Fibroblast of skin of left quadriceps (primary cell): ENCODE results near the gene ANKRD62.
"Not testable (repeated sequence)": the region's sequence is repeated elsewhere in the genome, so short reads cannot be mapped to it uniquely, and the experiment has no call there.

ENCODE experiments used
- DNase-seq, 2 experiments: peaks; one replicate each; pipeline ENCODE4 v3.0.0-alpha.2; 2013; ENCODE audit warnings: low read depth in 2 of 2

Gene ANKRD62

GRCh38 chr18:12099160-12099559 is 5.5 kb downstream of the ANKRD62 start:
- DNase-seq = no peak

GRCh38 chr18:12101266-12101665 is 7.6 kb downstream of the ANKRD62 start:
- DNase-seq = no peak

- DNase-seq = no peak
Measured at GRCh38 chr18:12102136-12102842, 8.6 kb downstream of the ANKRD62 start.

GRCh38 chr18:12106471-12106870 is 12.8 kb downstream of the ANKRD62 start:
- no peak for DNase-seq

- DNase-seq = no peak
Measured at GRCh38 chr18:12109836-12110235, 16.2 kb downstream of the ANKRD62 start.

GRCh38 chr18:12113999-12114646 is 20.5 kb downstream of the ANKRD62 start:
- no peak for DNase-seq

DNA sequence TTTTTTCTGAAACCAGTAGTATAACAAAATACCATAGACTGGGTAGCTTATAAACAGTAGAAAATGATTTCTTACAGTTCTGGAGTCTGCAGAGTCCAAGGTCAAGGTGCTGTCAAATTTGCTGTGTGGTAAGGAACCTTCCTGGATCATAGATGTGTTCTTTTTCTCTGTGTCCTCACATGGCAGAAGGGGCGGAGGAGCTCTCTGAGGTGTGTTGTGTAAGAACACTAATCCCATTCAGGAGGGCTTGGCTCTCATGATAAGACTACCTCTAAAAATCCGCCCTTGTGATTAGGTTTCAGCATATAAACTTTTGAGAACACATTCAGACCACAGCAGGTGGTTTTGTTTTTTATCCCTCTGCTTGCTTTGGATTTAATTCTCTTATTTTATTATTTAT is 25.7 kb downstream of the ANKRD62 start:
- DNase-seq = no peak

GRCh38 chr18:12121175-12122042 is 27.8 kb downstream of the ANKRD62 start:
- DNase-seq = no peak

GRCh38 chr18:12122043-12122389 is 28.4 kb downstream of the ANKRD62 start:
- DNase-seq = not testable (repeated sequence)

GRCh38 chr18:12127647-12128046 is 34.0 kb downstream of the ANKRD62 start:
- not testable (repeated sequence) for DNase-seq

DNA sequence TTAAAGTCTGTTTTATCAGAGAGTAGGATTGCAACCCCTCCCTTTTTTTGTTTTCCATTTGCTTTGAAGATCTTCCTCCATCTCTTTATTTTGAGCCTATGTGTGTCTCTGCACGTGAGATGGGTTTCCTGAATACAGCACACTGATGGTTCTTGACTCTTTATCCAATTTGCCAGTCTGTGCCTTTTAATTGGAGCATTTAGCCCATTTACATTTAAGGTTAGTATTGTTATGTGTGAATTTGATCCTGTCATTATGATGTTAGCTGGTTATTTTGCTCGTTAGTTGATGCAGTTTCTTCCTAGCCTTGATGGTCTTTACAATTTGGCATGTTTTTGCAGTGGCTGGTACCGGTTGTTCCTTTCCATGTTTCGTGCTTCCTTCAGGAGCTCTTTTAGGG is 45.2 kb downstream of the ANKRD62 start:
- DNase-seq = not testable (repeated sequence)

- not testable (repeated sequence) for DNase-seq
Measured at GRCh38 chr18:12140866-12141265, 47.2 kb downstream of the ANKRD62 start.

DNA sequence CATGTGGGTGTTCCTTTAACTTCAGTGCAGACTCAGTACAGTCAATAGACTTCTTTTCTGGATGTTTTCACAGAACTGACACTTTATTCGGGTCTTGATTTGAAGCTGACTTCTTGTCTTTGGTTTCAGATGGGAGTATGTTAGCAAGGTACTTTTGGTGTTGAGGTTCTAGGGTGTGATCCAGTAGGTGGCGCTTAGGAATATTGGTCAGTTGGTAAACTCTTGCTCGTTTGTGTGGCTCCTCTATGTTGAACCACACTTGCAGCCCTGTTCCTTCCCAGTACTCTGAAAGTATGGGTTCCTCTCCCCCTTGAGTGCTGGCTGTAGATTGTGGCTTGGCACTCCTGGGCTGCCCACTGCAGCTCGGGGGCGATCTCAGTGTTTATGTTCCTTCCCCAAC is 48.1 kb downstream of the ANKRD62 start:
- not testable (repeated sequence) for DNase-seq

GRCh38 chr18:12149431-12149830 is 55.8 kb downstream of the ANKRD62 start:
- DNase-seq = not testable (repeated sequence)

- DNase-seq = no peak
Measured at GRCh38 chr18:12154361-12154760, 60.7 kb downstream of the ANKRD62 start.

- DNase-seq = peak in 1 of 2 experiments; percentile 10
Measured at GRCh38 chr18:12155996-12156395, 62.4 kb downstream of the ANKRD62 start.

DNA sequence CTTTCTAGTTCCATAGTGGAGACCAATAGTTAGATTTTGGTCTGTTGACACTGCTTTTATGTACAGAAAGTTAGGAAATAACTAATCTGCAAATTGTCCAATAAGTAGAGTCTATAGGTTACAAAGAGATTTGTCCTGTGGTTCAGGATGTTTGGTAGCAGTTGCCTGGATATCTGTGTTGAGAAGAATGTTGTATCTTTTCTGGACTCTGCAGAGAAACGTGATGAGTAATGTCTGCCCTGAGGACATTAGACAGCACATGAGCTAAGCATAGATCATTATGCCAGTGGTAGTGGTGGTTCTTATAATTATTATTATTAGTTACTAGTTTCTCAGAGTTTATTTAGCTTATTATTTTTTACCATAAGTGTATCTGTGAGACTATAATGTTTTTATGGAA is 65.8 kb downstream of the ANKRD62 start:
- DNase-seq = peak in 1 of 2 experiments; percentile 1

DNA sequence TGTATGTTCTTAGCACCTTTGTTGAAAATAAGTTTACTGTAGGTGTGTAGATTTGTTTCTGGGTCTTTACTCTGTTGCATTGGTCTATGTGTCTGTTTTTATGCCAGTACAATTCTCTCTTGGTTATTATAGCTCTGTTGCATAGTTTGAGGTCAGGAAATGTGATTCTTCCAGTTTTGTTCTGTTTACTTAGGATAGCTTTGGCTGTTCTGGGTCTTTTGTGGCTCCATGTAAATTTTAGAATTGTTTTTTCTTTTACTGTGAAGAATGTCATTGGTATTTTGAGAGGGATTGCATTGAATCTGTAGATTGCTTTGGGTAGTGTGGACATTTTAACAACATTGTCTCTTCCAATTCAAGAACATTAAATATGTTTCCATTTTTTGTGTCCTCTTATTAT is 69.1 kb downstream of the ANKRD62 start:
- DNase-seq = no peak

DNA sequence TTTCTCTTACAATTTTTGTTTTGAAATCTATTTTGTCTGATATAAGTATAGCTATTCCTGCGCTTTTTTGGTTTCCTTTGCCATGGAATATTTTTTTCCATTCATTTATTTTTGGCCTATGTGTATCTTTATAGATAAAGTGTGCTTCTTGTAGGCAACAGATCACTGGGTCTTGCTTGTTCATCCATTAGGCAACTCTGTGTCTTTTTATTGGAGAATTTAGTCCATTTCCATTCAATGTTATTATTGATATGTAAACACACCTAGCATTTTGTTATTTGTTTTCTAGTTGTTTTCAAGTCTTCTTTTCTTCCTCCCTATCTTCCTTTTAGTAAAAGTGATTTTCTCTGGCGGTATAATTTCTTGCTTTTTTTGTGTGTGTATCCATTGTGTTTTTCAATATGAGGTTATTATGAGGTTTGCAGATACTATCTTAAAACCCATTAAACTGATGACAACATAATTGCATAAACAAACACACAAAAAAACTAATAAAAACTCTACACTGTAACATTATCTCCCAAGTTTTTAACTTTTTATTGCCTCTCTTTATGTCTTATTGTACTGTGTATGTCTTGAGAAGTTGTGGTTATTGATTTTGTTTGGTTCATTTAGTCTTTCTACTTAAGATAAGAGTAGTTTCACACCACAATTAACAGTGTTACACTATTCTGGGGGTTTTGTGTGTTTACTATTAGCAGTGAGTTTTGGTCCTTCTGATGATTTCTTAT is 71.6 kb downstream of the ANKRD62 start:
- no peak for DNase-seq
